Immature natural killer cell (primary cell): ENCODE results near the gene DICER1. TPM values are rescaled to one million over a fixed set of nuclear protein-coding genes. Genes with fewer than 3 reads are reported as not detected.
A peak's percentile ranks its signal among the peaks of the same experiment; 100 is the strongest.

Experiments used
- DNase-seq, 3 donors: peaks; one replicate each; pipeline ENCODE4 v3.0.0; 2022; ENCODE audit warnings: mixed read lengths in 1 of 3
- H3K27ac Mint-ChIP-seq, 6 donors: one replicate each; pipeline ENCODE4 v1.8.0; 2020; ENCODE audit warnings: mixed read lengths in 6 of 6, mild to moderate bottlenecking in 5 of 6, inconsistent platforms in 4 of 6, moderate library complexity in 3 of 6
- H3K27me3 Mint-ChIP-seq, 3 donors: one replicate each; pipeline ENCODE4 v1.8.0; 2020 to 2021; ENCODE audit warnings: low read depth in 3 of 3, mild to moderate bottlenecking in 3 of 3, mixed read lengths in 3 of 3, moderate library complexity in 3 of 3, inconsistent platforms in 1 of 3
- H3K36me3 Mint-ChIP-seq, 3 donors: one replicate each; pipeline ENCODE4 v1.8.0; 2020; ENCODE audit warnings: mixed read lengths in 3 of 3, inconsistent platforms in 2 of 3, mild to moderate bottlenecking in 2 of 3
- H3K4me1 Mint-ChIP-seq, 2 donors: one replicate each; pipeline ENCODE4 v1.8.0; 2020; ENCODE audit warnings: inconsistent platforms in 2 of 2, mild to moderate bottlenecking in 2 of 2, mixed read lengths in 2 of 2, moderate library complexity in 1 of 2
- H3K4me3 Mint-ChIP-seq, 5 donors: one replicate each; pipeline ENCODE4 v1.8.0; 2020; ENCODE audit warnings: mild to moderate bottlenecking in 5 of 5, mixed read lengths in 5 of 5, inconsistent platforms in 3 of 5, moderate library complexity in 3 of 5
- H3K9me3 Mint-ChIP-seq, 6 donors: one replicate each; pipeline ENCODE4 v1.8.0; 2020; ENCODE audit warnings: mild to moderate bottlenecking in 6 of 6, mixed read lengths in 6 of 6, inconsistent platforms in 4 of 6, moderate library complexity in 3 of 6
- polyA plus RNA-seq, 3 donors: library from polyadenylated mRNA; unstranded; fragments of 300-500 nt; fragmentation: Illumina TruSeq; gene quantifications; one replicate each; pipeline ENCODE4 v1.2.3, GENCODE V29; 2021

The DICER1 gene
- polyA plus RNA-seq, 3 donors from 2014 or later, result 6.5 to 11.7 (median 7.0) TPM

DNA sequence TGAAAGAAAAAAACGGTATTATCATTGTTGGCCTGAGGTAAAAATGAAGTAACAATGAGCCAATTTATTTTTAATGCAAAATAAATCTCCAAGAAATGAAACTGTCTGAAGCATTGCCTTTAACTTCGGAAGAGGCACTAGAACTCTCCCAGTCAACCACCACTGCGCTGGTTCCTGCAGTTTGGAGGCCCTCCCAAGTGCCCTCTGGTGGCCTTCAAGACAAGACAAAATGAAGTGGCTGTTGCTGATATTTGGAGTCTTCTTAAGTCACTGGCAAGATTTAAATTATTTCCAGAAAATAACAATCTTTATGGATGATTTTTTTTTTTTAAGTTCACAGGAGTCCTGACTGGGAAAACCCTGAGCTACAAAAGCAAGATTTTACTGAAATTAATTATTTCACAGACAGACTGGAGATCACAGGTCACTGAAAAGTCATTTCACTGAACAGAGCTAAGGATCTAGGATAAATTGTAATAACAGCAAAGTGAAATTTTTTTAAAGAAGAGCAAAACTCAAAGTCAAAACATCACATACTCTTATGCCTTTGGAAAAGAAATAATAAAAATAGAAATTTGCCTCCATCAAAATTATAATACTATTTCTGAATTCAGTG, 58.2 kb downstream of the DICER1 start:
- H3K4me1 Mint-ChIP-seq, result peaks cover 13 to 29% of the 10 kb centered on the region in 2 donors
- peak; percentile 12 to 48 (median 14) for DNase-seq
- peaks cover 17 to 51% (median 27%) of the 10 kb centered on the region in 3 donors for H3K36me3 Mint-ChIP-seq
- H3K4me3 Mint-ChIP-seq, result no peak overlapping the region
- H3K9me3 Mint-ChIP-seq, result no peaks in the 10 kb centered on the region
- H3K27me3 Mint-ChIP-seq, result peaks cover 0 to 1% (median 0%) of the 10 kb centered on the region in 3 donors
- H3K27ac Mint-ChIP-seq, result peak overlapping the region in 1 of 6 donors; percentile 9

- H3K27me3 Mint-ChIP-seq, result peaks cover 0 to 1% (median 0%) of the 10 kb centered on the region in 3 donors
- DNase-seq, result no peak
- H3K27ac Mint-ChIP-seq, result peak overlapping the region in 1 of 6 donors; percentile 55
- no peak overlapping the region for H3K4me3 Mint-ChIP-seq
- H3K4me1 Mint-ChIP-seq, result peaks cover 13 to 24% of the 10 kb centered on the region in 2 donors
- H3K36me3 Mint-ChIP-seq, result peaks cover 7 to 51% (median 20%) of the 10 kb centered on the region in 3 donors
- no peaks in the 10 kb centered on the region for H3K9me3 Mint-ChIP-seq
Measured at GRCh38 chr14:95097385-95097784, 59.9 kb downstream of the DICER1 start.

DNA sequence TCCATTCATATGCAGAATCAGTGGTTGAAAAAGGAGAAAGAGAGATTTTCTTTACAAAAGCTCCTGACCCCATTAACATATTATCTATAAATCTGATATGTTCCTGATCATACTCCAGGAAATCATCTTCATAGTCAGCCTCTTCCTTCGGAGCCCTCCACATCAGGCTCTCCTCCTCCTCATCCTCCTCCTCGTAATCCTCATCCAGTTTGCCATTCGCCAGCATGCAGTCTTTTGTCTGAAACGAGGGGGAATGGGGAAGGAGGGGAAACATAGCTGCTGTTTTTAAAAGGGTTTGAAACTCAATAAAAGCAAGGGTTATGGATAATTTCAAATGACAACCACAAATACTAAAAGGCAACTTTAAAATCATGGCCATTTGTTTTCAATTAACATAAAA, 60.9 kb downstream of the DICER1 start:
- Mint-ChIP-seq H3K36me3 (peaks cover 3 to 51% (median 17%) of the 10 kb centered on the region in 3 donors), H3K9me3 (no peaks in the 10 kb centered on the region), H3K4me3 (no peak overlapping the region), H3K27ac (peak overlapping the region in 1 of 6 donors; percentile 4), H3K4me1 (peaks cover 13 to 22% of the 10 kb centered on the region in 2 donors), H3K27me3 (peaks cover 0 to 1% (median 0%) of the 10 kb centered on the region in 3 donors)
- DNase-seq, result no peak

DNA sequence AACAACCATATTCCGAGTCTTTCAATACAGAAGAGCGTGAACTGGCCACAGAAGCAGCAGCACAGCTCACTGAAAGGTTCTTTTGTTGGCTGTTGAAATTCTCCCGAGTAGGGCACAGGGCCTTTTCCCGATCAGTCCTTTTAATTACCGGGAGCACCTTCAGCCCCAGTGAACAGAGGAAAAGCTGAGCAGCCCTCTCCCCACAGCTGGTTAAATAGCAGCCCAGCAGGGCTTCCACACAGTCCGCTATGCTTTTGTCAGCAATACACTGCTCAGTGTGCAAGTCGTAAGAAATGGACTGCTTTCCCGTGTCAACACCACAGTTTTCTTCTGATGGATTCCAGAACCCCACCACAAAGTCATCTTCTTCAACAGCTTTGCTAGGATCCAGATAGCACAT, 61.3 kb downstream of the DICER1 start:
- Mint-ChIP-seq H3K36me3 (peaks cover 6 to 54% (median 21%) of the 10 kb centered on the region in 3 donors), H3K9me3 (no peaks in the 10 kb centered on the region), H3K27me3 (peaks cover 0 to 1% (median 0%) of the 10 kb centered on the region in 3 donors), H3K4me3 (no peak overlapping the region), H3K4me1 (peaks cover 13 to 22% of the 10 kb centered on the region in 2 donors), H3K27ac (no peak overlapping the region)
- no peak for DNase-seq

GRCh38 chr14:95092723-95093122, 64.6 kb downstream of the DICER1 start:
- no peaks in the 10 kb centered on the region for H3K9me3 Mint-ChIP-seq
- no peaks in the 10 kb centered on the region for H3K4me1 Mint-ChIP-seq
- H3K36me3 Mint-ChIP-seq, result peaks cover 21 to 74% (median 40%) of the 10 kb centered on the region in 3 donors
- peak overlapping the region in 1 of 6 donors; percentile 24 for H3K27ac Mint-ChIP-seq
- no peak overlapping the region for H3K4me3 Mint-ChIP-seq
- no peak for DNase-seq
- no peaks in the 10 kb centered on the region for H3K27me3 Mint-ChIP-seq

DNA sequence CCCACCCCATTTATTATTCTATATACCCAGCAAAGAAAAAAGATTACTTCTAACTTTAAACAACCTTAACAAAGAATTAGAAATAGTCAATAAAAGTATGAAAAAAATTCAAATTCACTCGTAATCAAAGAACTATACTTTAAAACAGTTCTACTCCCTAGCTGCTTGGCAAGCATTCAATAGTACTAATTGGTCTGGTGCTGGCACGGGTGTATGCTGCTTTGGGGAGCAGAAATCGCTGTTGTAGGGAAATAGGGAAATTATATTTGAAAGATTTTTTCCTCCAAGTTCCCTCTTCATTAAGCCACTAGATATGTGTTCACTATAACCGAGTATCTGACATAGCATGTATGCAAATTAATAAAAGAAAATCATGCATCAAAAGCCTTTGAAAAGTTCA, 65.7 kb downstream of the DICER1 start:
- peaks cover 22 to 83% (median 37%) of the 10 kb centered on the region in 3 donors for H3K36me3 Mint-ChIP-seq
- no peaks in the 10 kb centered on the region for H3K4me1 Mint-ChIP-seq
- DNase-seq, result no peak
- H3K27ac Mint-ChIP-seq, result peak overlapping the region in 1 of 6 donors; percentile 16
- H3K27me3 Mint-ChIP-seq, result no peaks in the 10 kb centered on the region
- H3K9me3 Mint-ChIP-seq, result no peaks in the 10 kb centered on the region
- no peak overlapping the region for H3K4me3 Mint-ChIP-seq

- no peak overlapping the region for H3K4me3 Mint-ChIP-seq
- H3K27ac Mint-ChIP-seq, result no peak overlapping the region
- DNase-seq, result no peak
- H3K9me3 Mint-ChIP-seq, result no peaks in the 10 kb centered on the region
- H3K27me3 Mint-ChIP-seq, result no peaks in the 10 kb centered on the region
- H3K4me1 Mint-ChIP-seq, result no peaks in the 10 kb centered on the region
- H3K36me3 Mint-ChIP-seq, result peaks cover 34 to 73% (median 41%) of the 10 kb centered on the region in 3 donors
Measured at GRCh38 chr14:95088665-95089064, 68.7 kb downstream of the DICER1 start.

DNA sequence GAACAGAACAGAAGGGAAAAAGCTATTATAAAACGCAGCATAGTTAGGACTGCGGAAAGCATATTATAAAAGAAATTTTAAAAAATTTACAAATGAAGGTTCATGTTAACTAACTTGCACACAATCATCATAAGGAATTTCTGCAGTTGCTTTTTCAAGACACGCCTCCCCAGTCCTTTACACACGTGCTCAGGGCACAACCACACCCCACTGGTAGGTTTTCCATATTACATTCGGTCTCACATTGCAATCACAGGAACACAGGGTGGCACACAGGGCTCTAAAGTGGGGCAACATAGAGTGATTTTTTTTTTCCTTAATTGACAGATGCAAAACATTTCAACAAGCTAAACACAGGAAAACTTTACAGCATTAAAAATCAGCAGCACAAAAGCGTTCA, 69.7 kb downstream of the DICER1 start:
- DNase-seq, result no peak
- Mint-ChIP-seq H3K27me3 (no peaks in the 10 kb centered on the region), H3K27ac (peak overlapping the region in 1 of 6 donors; percentile 20), H3K9me3 (no peaks in the 10 kb centered on the region), H3K4me1 (no peaks in the 10 kb centered on the region), H3K4me3 (no peak overlapping the region), H3K36me3 (peaks cover 31 to 63% (median 37%) of the 10 kb centered on the region in 3 donors)

DNA sequence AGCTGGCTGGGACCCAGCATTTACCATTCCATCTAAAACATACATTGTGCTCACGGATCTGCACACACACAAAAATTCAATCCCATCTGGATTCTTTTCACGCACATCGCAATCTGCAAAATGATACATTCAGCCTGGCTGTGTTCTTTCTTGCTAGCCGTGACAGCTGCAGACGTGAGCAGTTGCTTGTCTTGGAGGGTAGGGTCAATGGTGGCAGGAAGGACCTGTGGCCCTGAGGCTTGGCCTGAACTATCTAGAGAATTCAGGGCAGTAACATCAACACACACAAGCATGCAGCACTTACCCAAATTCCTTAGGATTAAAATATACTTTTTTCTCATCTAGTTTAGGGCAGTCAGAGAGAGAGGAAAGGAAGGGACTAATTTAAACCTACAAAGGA, 72.0 kb downstream of the DICER1 start:
- H3K36me3 Mint-ChIP-seq, result peaks cover 23 to 46% (median 27%) of the 10 kb centered on the region in 3 donors
- peak overlapping the region in 4 of 6 donors; percentile 6 to 62 (median 20) for H3K27ac Mint-ChIP-seq
- no peak for DNase-seq
- H3K9me3 Mint-ChIP-seq, result no peaks in the 10 kb centered on the region
- no peak overlapping the region for H3K4me3 Mint-ChIP-seq
- H3K4me1 Mint-ChIP-seq, result no peaks in the 10 kb centered on the region
- no peaks in the 10 kb centered on the region for H3K27me3 Mint-ChIP-seq

DNA sequence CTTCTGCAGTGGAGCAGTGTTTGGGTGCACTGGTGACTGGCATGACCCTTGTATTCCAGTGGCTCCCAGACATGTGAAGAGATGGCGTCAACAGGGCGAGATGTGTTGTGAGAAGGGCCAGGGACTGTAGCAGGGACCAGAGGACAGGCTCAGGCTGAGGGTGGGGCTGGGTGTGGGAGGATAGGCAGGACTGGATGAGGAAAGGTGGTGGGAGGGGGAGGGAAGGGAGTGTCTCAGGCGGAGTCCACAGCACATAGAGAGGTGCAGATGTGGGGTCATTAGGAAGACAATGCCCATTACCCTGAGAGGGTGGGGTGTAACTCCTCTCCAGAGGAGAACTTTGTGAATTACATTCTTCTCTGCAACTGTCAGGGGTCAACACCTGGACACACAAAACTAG, 78.5 kb downstream of the DICER1 start:
- no peaks in the 10 kb centered on the region for H3K4me1 Mint-ChIP-seq
- peak overlapping the region in 1 of 6 donors; percentile 67 for H3K27ac Mint-ChIP-seq
- no peak overlapping the region for H3K4me3 Mint-ChIP-seq
- H3K9me3 Mint-ChIP-seq, result no peaks in the 10 kb centered on the region
- peaks cover 0 to 10% (median 5%) of the 10 kb centered on the region in 3 donors for H3K27me3 Mint-ChIP-seq
- peaks cover 0 to under 1% (median 0%) of the 10 kb centered on the region in 3 donors for H3K36me3 Mint-ChIP-seq
- no peak for DNase-seq

GRCh38 chr14:95077345-95077744, 80.0 kb downstream of the DICER1 start:
- Mint-ChIP-seq H3K27ac (no peak overlapping the region), H3K9me3 (no peaks in the 10 kb centered on the region), H3K36me3 (no peaks in the 10 kb centered on the region), H3K27me3 (peaks cover 0 to 14% (median 5%) of the 10 kb centered on the region in 3 donors), H3K4me1 (no peaks in the 10 kb centered on the region), H3K4me3 (no peak overlapping the region)
- DNase-seq, result no peak

GRCh38 chr14:95075789-95076188, 81.5 kb downstream of the DICER1 start:
- Mint-ChIP-seq H3K9me3 (no peaks in the 10 kb centered on the region), H3K27me3 (peaks cover 0 to 14% (median 5%) of the 10 kb centered on the region in 3 donors), H3K4me1 (no peaks in the 10 kb centered on the region), H3K4me3 (no peak overlapping the region), H3K36me3 (no peaks in the 10 kb centered on the region), H3K27ac (no peak overlapping the region)
- DNase-seq, result no peak

- H3K27me3 Mint-ChIP-seq, result peaks cover 3 to 14% (median 8%) of the 10 kb centered on the region in 3 donors
- H3K27ac Mint-ChIP-seq, result no peak overlapping the region
- DNase-seq, result no peak
- no peak overlapping the region for H3K4me3 Mint-ChIP-seq
- no peaks in the 10 kb centered on the region for H3K36me3 Mint-ChIP-seq
- H3K9me3 Mint-ChIP-seq, result no peaks in the 10 kb centered on the region
- no peaks in the 10 kb centered on the region for H3K4me1 Mint-ChIP-seq
Measured at GRCh38 chr14:95073947-95074346, 83.4 kb downstream of the DICER1 start.

DNA sequence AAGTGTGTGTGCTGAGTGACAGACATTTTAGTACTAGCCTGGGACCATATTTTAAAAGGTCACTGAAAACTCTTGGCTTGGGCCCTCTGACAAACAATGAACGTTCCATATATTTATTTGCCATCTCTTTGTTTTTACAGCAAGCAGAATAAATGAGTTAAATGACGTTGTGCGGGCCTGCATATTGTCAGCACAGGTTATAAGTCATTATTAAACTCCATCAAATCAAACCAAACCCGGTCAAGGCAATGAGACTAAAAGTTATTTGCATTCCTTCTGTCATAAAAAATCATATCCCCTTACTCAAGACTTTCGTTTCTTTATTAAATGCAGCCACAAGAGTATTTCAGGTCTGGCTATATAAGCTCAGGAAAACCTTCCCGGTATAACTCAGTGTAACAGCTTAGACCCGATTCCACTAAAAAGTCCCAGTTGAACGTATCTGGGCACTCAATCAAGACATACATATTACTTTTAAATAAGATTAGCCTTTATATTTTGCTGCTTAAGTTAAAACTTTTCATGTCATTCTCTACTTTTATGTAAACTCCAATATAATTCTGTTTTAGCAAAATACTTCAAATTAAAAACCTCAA, 84.9 kb downstream of the DICER1 start:
- Mint-ChIP-seq H3K27ac (no peak overlapping the region), H3K4me3 (no peak overlapping the region), H3K36me3 (no peaks in the 10 kb centered on the region), H3K4me1 (no peaks in the 10 kb centered on the region), H3K9me3 (no peaks in the 10 kb centered on the region), H3K27me3 (peaks cover 3 to 14% (median 8%) of the 10 kb centered on the region in 3 donors)
- no peak for DNase-seq
